ENCODE measurements around the gene PRKRA. TPM values are rescaled to one million over a fixed set of nuclear protein-coding genes. Genes with fewer than 3 reads are reported as not detected.

PRKRA gene
- total and polyA plus RNA-seq, 9 of the 15 experiments (the other 6 are each of a cell fraction or from before 2014, with no cell fraction given), result 14.1 to 78.1 (median 52.3) TPM

DNA sequence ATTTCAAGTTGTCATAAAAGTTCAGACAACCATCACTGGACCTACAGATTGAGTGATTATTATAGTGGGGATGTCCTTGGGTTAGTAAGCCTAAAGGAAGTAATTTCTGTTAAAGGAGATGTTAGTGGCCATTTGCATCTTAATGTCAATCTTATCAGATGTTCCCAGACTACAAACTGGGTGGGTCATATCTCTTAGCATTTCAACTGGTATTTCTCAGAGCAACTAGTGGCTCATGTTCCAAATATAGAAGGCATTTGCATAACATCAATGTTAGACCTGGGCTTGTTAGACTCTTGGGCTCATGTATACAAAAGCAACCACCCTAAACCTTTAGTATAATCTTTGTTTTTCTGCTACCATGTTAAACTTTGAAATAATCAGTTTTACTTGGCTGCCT is 47.2 kb upstream of the PRKRA start (continued):
- TF ChIP-seq MYC (IDR thresholded peaks at IDR 0.05; ENCODE audit: low read depth, low read length) (no peak), MYC (CRISPR knock-in tag; IDR thresholded peaks at IDR 0.05; ENCODE audit: borderline replicate concordance, low read depth) (no peak), EHMT2 (IDR thresholded peaks at IDR 0.05) (no peak), ZNF3 (CRISPR knock-in tag; IDR thresholded peaks at IDR 0.05) (no peak), BCL6 (CRISPR knock-in tag; IDR thresholded peaks at IDR 0.05) (no peak), KAT2B (IDR thresholded peaks at IDR 0.05; ENCODE audit: low read depth, low read length) (no peak), CBFA2T3 (IDR thresholded peaks at IDR 0.05) (peak; percentile 70), HOXB6 (CRISPR knock-in tag; IDR thresholded peaks at IDR 0.05; ENCODE audit: borderline replicate concordance) (no peak), SREBF2 (CRISPR knock-in tag; IDR thresholded peaks at IDR 0.05) (no peak), NONO (IDR thresholded peaks at IDR 0.05; ENCODE audit: low read depth in 2 of 2, low read length in 1 of 2) (no peak), MAX (CRISPR knock-in tag; IDR thresholded peaks at IDR 0.05) (no peak), CCNT2 (IDR thresholded peaks at IDR 0.05; ENCODE audit: borderline replicate concordance, extremely low read depth, insufficient read length, low read depth, low read length) (no peak), OTX1 (CRISPR knock-in tag; IDR thresholded peaks at IDR 0.05) (no peak), POLR2B (IDR thresholded peaks at IDR 0.05; ENCODE audit: low read depth, partially characterized antibody) (no peak), ZNF707 (CRISPR knock-in tag; conservative IDR thresholded peaks at IDR 0.05) (no peak), IRF1 (CRISPR knock-in tag; IDR thresholded peaks at IDR 0.05; ENCODE audit: borderline replicate concordance) (no peak)
- TF ChIP-seq, protein P1, sequence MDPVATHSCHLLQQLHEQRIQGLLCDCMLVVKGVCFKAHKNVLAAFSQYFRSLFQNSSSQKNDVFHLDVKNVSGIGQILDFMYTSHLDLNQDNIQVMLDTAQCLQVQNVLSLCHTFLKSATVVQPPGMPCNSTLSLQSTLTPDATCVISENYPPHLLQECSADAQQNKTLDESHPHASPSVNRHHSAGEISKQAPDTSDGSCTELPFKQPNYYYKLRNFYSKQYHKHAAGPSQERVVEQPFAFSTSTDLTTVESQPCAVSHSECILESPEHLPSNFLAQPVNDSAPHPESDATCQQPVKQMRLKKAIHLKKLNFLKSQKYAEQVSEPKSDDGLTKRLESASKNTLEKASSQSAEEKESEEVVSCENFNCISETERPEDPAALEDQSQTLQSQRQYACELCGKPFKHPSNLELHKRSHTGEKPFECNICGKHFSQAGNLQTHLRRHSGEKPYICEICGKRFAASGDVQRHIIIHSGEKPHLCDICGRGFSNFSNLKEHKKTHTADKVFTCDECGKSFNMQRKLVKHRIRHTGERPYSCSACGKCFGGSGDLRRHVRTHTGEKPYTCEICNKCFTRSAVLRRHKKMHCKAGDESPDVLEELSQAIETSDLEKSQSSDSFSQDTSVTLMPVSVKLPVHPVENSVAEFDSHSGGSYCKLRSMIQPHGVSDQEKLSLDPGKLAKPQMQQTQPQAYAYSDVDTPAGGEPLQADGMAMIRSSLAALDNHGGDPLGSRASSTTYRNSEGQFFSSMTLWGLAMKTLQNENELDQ (CRISPR knock-in tag; IDR thresholded peaks at IDR 0.05; ENCODE audit: borderline replicate concordance), result no peak
- TF ChIP-seq, protein P2, sequence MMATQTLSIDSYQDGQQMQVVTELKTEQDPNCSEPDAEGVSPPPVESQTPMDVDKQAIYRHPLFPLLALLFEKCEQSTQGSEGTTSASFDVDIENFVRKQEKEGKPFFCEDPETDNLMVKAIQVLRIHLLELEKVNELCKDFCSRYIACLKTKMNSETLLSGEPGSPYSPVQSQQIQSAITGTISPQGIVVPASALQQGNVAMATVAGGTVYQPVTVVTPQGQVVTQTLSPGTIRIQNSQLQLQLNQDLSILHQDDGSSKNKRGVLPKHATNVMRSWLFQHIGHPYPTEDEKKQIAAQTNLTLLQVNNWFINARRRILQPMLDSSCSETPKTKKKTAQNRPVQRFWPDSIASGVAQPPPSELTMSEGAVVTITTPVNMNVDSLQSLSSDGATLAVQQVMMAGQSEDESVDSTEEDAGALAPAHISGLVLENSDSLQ (IDR thresholded peaks at IDR 0.05), result no peak; the same call in 1 of the 2 replicates
- TF ChIP-seq, protein P3, sequence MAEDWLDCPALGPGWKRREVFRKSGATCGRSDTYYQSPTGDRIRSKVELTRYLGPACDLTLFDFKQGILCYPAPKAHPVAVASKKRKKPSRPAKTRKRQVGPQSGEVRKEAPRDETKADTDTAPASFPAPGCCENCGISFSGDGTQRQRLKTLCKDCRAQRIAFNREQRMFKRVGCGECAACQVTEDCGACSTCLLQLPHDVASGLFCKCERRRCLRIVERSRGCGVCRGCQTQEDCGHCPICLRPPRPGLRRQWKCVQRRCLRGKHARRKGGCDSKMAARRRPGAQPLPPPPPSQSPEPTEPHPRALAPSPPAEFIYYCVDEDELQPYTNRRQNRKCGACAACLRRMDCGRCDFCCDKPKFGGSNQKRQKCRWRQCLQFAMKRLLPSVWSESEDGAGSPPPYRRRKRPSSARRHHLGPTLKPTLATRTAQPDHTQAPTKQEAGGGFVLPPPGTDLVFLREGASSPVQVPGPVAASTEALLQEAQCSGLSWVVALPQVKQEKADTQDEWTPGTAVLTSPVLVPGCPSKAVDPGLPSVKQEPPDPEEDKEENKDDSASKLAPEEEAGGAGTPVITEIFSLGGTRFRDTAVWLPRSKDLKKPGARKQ (CRISPR knock-in tag; IDR thresholded peaks at IDR 0.05), result no peak
- TF ChIP-seq, protein P4, sequence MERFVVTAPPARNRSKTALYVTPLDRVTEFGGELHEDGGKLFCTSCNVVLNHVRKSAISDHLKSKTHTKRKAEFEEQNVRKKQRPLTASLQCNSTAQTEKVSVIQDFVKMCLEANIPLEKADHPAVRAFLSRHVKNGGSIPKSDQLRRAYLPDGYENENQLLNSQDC (CRISPR knock-in tag; IDR thresholded peaks at IDR 0.05), result no peak
- TF ChIP-seq, protein P5, sequence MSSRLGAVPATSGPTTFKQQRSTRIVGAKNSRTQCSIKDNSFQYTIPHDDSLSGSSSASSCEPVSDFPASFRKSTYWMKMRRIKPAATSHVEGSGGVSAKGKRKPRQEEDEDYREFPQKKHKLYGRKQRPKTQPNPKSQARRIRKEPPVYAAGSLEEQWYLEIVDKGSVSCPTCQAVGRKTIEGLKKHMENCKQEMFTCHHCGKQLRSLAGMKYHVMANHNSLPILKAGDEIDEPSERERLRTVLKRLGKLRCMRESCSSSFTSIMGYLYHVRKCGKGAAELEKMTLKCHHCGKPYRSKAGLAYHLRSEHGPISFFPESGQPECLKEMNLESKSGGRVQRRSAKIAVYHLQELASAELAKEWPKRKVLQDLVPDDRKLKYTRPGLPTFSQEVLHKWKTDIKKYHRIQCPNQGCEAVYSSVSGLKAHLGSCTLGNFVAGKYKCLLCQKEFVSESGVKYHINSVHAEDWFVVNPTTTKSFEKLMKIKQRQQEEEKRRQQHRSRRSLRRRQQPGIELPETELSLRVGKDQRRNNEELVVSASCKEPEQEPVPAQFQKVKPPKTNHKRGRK (tag; IDR thresholded peaks at IDR 0.05), result no peak

All from K562 (cell line).